Fibroblast of villous mesenchyme (primary cell): Measurements from ENCODE around the gene MRPS18B. TPM values are rescaled to one million over a fixed set of nuclear protein-coding genes. Genes with fewer than 3 reads are reported as not detected.

Source experiments
- DNase-seq: peaks from one replicate; pipeline ENCODE4 v3.0.0-alpha.2; 2010; ENCODE audit warnings: low read depth
- H3K4me3 ChIP-seq: 2 replicates; pipeline ENCODE4 v1.5.1; 2011; ENCODE audit warnings: low read depth, mild to moderate bottlenecking, low read length
- CTCF ChIP-seq: IDR thresholded peaks from 2 replicates; pipeline ENCODE4 v1.5.1; 2012; ENCODE audit warnings: low read depth, mild to moderate bottlenecking, low read length; ENCODE audit not compliant: insufficient read depth
- total RNA-seq: library from RNA; depleted of rRNA; stranded (reverse); fragments of >200 nt; gene quantifications from 2 replicates; pipeline ENCODE4 v1.2.3, GENCODE V29; 2012

The MRPS18B gene
- total RNA-seq, 1 donor: 79.5 TPM

- no peak for TF ChIP-seq CTCF
- no peak overlapping the region for H3K4me3 ChIP-seq
- DNase-seq: no peak
Measured at GRCh38 chr6:30601815-30602641, 15.6 kb upstream of the MRPS18B start.

DNA sequence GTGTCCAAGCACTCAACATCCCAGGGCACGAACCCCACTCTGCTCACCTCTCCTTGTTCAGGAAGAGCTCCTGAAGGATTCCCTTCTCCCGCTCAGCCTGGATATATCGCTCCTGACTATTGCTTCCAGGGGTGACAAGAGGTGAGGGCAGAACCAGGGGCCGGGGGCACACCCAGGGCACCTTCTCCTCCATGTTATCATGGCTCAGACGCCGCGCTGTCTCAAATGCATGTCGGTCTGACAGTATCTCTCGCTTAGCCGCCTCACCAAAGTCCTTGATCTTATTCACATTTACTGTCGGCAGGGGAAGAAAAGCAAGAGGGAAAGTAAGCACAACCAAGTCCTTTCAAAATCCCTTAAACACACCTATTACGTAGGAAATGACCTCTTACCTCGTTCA is 13.7 kb upstream of the MRPS18B start:
- no peak overlapping the region for H3K4me3 ChIP-seq
- DNase-seq: no peak
- TF ChIP-seq CTCF: no peak

- DNase-seq: no peak
- no peak overlapping the region for H3K4me3 ChIP-seq
- TF ChIP-seq CTCF: no peak
Measured at GRCh38 chr6:30610065-30610464, 7.6 kb upstream of the MRPS18B start.

GRCh38 chr6:30611150-30611855 is 6.3 kb upstream of the MRPS18B start:
- no peak overlapping the region for H3K4me3 ChIP-seq
- TF ChIP-seq CTCF: no peak
- peak; percentile 35 for DNase-seq

DNA sequence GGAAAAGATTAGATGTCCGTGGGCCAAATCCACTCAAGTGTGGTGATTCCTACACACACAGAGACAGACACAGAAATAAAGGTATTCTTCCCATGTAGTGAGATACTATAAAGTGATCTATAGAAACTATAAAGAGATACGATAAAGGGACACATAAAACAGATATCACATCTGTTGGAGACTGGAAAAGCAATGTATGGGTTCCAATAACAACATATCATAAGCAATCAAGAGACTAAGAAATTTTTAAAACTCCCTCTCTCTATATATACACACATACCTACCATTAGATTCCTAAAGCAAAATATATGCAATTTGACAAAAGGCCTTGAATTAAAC is 5.8 kb upstream of the MRPS18B start:
- no peak for DNase-seq
- no peak for TF ChIP-seq CTCF
- H3K4me3 ChIP-seq: no peak overlapping the region

- H3K4me3 ChIP-seq: no peak overlapping the region
- peak; percentile 42 for TF ChIP-seq CTCF
- peak; percentile 51 for DNase-seq
Measured at GRCh38 chr6:30612213-30612612, 5.4 kb upstream of the MRPS18B start.
